Spleen (tissue), 7 donors: Measurements from ENCODE around the gene C1orf53.

Source experiments
- POLR2A ChIP-seq, 3 donors: fragments of 450-650 bp; IDR thresholded peaks; one replicate each; pipeline ENCODE4 v1.5.1; 2017; ENCODE audit warnings: antibody characterized with exemption in 3 of 3, mild to moderate bottlenecking in 1 of 3
- TF ChIP-seq, protein P1 (sequence below), 11 experiments: fragments of 200-600 bp in 7 of 11; fragments of 450-650 bp in 4 of 11; sonication (generic) in 4 of 11; IDR thresholded peaks in 8 of 11; conservative IDR thresholded peaks in 3 of 11; 1 replicate in 7 of 11; 2 replicates in 4 of 11; pipeline versions ENCODE4 v1.4.0 to v1.8.0; 2016 to 2021; ENCODE audit warnings: antibody characterized with exemption in 11 of 11, inconsistent platforms in 4 of 11, mild to moderate bottlenecking in 1 of 11
- donor health status: DM: no; HTN: no; CAD: no; lungs with moderate emphysema.
- donor health status: DM: no; HTN: no; CAD: no.
- donor health status: DM: no; HTN: no; CAD: no.

GRCh38 chr1:197920067-197920396 is 17.6 kb downstream of the C1orf53 start:
- TF ChIP-seq, protein P1, sequence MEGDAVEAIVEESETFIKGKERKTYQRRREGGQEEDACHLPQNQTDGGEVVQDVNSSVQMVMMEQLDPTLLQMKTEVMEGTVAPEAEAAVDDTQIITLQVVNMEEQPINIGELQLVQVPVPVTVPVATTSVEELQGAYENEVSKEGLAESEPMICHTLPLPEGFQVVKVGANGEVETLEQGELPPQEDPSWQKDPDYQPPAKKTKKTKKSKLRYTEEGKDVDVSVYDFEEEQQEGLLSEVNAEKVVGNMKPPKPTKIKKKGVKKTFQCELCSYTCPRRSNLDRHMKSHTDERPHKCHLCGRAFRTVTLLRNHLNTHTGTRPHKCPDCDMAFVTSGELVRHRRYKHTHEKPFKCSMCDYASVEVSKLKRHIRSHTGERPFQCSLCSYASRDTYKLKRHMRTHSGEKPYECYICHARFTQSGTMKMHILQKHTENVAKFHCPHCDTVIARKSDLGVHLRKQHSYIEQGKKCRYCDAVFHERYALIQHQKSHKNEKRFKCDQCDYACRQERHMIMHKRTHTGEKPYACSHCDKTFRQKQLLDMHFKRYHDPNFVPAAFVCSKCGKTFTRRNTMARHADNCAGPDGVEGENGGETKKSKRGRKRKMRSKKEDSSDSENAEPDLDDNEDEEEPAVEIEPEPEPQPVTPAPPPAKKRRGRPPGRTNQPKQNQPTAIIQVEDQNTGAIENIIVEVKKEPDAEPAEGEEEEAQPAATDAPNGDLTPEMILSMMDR (IDR thresholded peaks at IDR 0.05 in 8 of 11, conservative IDR thresholded peaks at IDR 0.05 in 3 of 11), result no peak
- no peak for TF ChIP-seq POLR2A (IDR thresholded peaks at IDR 0.05)
